Epithelial cell of proximal tubule (primary cell): ENCODE data around the gene MARVELD3. TPM values are rescaled to one million over a fixed set of nuclear protein-coding genes. Genes with fewer than 3 reads are reported as not detected.
A peak's percentile ranks its signal among the peaks of the same experiment; 100 is the strongest.
"Not testable (repeated sequence)": the region's sequence is repeated elsewhere in the genome, so short reads cannot be mapped to it uniquely, and the experiment has no call there.

Source experiments
- DNase-seq: peaks from one replicate; pipeline ENCODE4 v3.0.0-alpha.2; 2011; ENCODE audit warnings: low read depth
- H3K4me3 ChIP-seq: 2 replicates; pipeline ENCODE4 v1.5.1; 2011; ENCODE audit warnings: low read depth, mild to moderate bottlenecking, low read length
- CTCF ChIP-seq: conservative IDR thresholded peaks from 2 replicates; pipeline ENCODE4 v1.5.1; 2012; ENCODE audit warnings: low read depth, mild to moderate bottlenecking, low read length
- total RNA-seq: library from RNA; depleted of rRNA; stranded (reverse); fragments of >200 nt; gene quantifications from 2 replicates; pipeline ENCODE4 v1.2.3, GENCODE V29; 2015

The MARVELD3 gene, protein sequence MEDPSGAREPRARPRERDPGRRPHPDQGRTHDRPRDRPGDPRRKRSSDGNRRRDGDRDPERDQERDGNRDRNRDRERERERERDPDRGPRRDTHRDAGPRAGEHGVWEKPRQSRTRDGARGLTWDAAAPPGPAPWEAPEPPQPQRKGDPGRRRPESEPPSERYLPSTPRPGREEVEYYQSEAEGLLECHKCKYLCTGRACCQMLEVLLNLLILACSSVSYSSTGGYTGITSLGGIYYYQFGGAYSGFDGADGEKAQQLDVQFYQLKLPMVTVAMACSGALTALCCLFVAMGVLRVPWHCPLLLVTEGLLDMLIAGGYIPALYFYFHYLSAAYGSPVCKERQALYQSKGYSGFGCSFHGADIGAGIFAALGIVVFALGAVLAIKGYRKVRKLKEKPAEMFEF
- 2.2 and 7.9 TPM in 2 replicates for total RNA-seq

DNA sequence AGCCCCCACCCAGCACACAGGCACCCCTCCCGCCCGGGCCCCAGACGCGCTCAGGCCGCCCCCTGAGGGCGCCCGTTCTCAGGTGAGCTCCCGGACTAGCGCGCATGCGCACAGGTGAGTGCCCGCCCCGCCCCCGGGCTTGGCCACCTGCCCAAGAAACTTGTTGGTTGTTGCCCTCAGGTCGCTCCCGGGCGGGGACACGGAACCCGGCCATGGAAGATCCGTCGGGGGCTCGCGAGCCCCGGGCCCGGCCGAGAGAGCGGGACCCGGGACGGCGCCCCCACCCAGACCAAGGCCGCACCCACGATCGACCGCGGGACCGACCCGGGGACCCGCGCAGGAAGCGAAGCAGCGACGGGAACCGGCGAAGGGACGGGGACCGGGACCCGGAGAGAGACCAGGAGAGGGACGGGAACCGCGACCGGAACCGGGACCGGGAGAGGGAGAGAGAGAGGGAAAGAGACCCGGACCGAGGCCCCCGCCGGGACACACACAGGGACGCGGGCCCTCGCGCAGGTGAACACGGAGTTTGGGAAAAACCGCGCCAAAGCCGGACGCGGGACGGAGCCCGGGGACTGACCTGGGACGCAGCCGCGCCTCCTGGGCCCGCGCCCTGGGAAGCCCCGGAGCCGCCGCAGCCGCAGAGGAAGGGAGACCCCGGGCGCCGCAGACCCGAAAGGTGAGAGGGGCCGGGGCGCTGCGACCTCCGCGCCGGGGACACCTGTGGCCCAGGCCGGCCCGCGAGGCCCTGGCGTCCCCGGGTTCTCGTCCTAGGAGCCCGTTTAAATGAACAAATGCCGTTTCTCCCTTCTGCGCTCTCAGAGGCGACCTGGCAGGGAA is at the start of gene MARVELD3:
Gene MARVELD3, plus strand, starts transcription at position 167 of the 840 bp plus-strand sequence. Its CDS starts 46 bp downstream, at position 213.
- no peak for DNase-seq
- H3K4me3 ChIP-seq, result peak within 1 kb of the TSS; percentile 56
- no peak for TF ChIP-seq CTCF

DNA sequence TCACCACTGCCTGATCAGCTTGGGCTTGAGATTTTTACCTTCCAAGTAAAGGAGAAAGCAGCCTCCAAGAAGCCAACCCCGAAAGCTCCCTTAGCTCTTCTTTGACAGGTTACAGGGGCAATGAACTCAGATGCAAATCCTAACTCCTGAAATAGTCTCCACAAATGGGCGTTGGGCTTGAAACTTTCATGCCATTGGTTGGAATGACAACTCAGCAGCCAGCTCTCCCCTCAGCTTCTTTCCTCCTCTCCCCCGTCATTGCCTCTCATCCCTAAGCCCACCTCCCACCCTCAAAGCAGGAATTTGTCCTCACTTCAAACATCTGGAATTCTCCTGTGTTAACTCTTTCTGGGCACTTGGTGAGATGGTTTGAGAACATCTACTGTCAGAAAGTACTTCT is 49.0 kb upstream of the MARVELD3 start, which contains the start of gene TAT:
Gene TAT, minus strand, starts transcription at position 122 of the 400 bp plus-strand sequence. CDS start 677 bp downstream, outside the sequence.
- no peak for TF ChIP-seq CTCF
- H3K4me3 ChIP-seq, result no peak within 1 kb of the TSS
- no peak for DNase-seq

GRCh38 chr16:71582553-71582848 is 43.5 kb upstream of the MARVELD3 start:
- not testable (repeated sequence) for DNase-seq, H3K4me3 ChIP-seq

- no peak for TF ChIP-seq CTCF
- H3K4me3 ChIP-seq, result no peak overlapping the region
- DNase-seq, result no peak
Measured at GRCh38 chr16:71584543-71585317, 41.3 kb upstream of the MARVELD3 start.

DNA sequence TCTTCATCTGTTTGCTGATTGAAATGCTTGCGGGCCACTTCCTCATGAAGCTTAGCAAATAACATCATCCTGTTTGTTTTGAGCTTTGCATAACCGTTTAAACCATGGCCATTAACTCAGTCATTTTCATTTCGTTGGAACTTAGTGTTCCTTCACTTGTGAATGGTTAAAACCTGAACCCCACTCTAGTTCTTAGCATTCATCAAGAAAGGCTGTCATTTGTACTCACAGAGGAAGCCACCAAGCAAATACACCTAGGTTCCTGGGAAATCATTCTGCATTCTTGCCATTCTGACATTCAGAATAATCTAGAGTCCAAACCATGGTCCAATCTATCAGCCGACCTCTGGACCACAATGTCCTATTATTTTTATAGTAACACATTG is 40.7 kb upstream of the MARVELD3 start:
- no peak overlapping the region for H3K4me3 ChIP-seq
- DNase-seq, result no peak
- TF ChIP-seq CTCF, result no peak

DNA sequence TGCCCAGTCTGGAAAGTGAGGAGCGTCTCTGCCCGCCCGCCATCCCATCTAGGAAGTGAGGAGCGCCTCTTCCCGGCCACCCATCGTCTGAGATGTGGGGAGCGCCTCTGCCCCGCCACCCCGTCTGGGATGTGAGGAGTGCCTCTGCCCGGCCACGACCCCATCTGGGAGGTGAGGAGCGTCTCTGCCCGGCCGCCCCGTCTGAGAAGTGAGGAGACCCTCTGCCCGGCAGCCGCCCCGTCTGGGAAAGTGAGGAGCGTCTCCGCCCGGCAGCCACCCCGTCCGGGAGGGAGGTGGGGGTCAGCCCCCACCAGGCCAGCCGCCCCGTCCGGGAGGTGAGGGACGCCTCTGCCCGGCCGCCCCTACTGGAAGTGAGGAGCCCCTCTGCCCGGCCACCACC is 36.6 kb upstream of the MARVELD3 start:
- not testable (repeated sequence) for H3K4me3 ChIP-seq, DNase-seq

DNA sequence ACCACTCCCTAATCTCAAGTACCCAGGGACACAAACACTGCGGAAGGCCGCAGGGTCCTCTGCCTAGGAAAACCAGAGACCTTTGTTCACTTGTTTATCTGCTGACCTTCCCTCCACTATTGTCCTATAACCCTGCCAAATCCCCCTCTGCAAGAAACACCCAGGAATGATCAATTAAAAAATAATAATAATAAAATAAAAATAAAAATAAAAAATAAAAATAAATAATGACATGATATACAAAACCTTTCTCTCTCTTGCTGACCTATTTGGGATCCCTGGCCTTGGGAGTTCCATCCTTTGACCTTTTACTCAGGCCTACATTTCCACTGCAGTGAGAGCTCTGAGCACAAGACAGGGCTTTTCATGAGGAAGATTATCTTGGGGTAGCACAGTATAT is 35.9 kb upstream of the MARVELD3 start:
- DNase-seq, H3K4me3 ChIP-seq: not testable (repeated sequence)

DNA sequence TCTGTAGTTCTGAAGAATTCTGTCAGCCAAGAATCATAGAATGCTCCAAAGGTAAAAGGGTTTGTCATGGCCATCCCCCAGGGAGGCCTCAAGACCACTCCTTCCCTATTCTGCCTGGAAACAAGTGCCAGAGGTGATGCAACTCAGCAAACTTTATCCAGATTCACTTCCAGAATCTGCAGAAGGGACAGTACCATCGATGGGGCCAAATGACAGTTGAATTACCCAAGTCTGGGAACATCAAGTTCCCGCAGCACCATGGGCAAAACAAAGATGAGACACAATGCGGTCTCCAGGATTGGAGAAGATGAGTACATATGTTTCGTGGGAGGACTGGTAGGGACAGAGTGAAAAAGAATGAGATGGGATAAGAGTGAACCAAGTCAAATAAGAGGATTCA is 35.4 kb upstream of the MARVELD3 start:
- no peak for DNase-seq
- no peak overlapping the region for H3K4me3 ChIP-seq
- TF ChIP-seq CTCF, result no peak
